HG02852 (cell line): ENCODE data around the gene PLIN5.

Experiments used
- ATAC-seq: cut with Tn5 transposase; IDR thresholded peaks from one replicate; pipeline ENCODE4 v1.9.1; 2021; ENCODE audit warnings: mild to moderate bottlenecking, moderate library complexity; ENCODE audit not compliant: unreplicated experiment

Gene PLIN5

DNA sequence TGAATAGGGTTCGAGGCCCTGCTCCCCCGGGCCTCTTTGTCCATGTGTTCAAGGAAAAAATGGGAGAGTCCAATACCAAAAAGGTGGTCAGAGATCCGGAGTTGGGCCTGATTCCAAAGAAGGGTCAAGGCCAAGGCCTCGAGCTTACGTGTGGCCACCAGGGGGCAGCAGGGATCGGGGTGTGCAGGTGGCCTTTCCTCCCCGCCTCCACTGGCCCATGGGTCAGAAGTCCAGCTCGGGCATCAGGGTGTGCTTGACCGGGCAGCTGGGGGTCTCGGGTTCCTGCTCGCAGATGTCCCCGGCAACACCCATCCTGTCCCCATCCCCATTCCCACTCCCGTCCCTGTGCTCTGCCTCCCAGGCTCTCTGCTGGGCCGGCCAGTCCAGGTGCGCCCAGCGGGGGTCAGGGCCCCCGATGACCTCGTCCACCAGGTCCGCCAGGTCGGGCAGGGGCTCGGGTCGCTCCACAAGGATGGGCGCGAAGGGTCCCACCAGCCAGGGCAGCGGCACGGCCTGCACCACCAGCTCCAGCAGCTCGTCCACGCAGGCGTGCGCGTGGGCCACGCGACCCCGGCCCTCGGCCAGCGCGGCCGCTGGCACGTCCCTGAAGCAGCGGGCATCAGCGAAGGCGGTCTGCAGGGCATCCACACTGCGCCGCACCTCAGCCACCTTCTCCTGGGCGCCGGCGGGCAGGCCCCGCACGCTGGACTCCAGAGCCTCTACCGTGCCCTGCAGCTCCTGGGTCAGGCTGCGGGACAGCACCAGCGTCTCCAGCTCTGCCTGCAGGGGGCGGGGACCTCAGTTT lies 11.5 kb downstream of the PLIN5 start:
- ATAC-seq, result no peak

DNA sequence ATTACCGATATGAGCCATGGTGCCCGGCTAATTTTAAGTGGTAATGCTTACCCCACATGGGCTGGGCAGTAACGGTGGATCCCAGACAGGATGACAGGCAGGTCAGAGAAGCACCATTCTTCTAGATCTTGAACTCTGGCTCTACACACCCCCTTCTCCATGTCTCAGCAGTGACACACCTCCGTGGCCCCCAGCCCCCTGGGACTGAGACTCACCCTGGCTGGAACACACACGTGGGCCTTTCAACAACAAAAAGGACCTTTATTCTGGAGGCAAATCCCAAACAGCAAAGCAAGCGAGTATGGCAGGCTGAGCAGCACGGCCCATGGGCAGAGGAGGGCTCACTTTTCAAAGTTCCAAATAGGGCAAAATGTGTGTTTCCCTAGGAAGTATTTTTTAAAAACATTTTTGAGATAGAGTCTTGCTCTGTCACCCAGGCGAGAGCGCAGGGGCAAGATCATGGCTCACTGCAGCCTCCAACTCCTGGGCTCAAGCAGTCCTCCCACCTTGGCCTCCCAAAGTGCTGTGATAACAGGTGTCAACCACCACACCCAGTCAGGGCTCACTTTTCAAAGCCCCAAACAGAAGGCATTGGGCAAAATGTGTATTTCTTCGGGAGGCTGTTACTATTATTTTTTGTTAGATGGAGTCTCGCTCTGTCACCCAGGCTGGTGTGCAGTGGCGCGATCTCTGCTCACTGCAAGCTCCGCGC lies 12.6 kb downstream of the PLIN5 start:
- ATAC-seq, result no peak

DNA sequence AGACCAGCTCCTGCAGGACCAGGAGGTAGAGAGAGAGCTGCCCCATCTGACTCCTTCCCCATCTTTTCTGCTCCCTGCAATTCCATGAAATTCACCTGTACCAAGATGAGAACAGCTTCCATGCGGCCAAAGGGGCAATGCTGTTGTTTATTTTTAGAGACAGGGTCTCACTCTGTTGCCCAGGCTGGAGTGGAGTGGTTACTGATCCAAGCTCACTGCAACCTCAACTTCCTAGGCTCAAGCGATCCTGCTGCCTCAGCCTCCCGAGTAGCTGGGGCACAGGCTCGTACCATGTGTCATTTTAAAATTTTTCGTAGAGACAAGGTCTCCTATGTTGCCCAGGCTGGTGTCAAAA lies 13.2 kb downstream of the PLIN5 start:
- no peak for ATAC-seq

DNA sequence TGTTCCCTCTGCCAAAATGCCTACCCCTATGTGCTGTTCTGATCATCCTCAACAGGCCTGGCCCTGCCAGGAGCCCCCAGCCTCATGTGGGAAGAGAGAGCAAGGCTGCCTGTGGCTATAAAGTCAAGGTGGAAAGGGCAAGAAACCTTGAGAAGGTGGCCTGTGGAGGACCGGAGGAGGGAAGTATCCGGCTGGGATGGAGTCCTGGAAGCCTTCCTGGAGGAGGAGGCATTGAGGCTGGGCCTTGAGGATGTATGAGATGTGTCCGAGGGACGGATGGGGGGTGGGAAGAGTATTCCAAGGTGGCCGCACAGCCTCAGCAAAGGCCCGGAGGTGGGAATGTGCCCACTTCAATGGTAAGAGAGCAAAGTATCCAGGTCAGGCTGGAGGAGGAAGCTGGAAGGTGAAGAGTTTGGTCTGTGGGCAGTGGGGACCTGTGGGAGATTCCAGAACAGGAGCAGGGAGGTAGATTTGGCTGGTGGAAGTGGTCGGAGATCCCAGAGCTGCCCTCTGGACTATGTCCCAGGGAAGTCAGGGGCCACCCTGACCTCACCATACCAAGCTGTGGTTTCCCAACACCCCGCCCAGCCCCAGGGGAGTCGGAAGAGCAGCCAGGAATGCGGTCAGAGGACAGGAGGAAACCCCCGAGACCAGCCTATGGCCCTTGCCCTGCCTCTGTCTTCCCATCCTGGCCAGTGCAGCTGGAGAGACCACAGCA lies 13.7 kb downstream of the PLIN5 start:
- no peak for ATAC-seq

DNA sequence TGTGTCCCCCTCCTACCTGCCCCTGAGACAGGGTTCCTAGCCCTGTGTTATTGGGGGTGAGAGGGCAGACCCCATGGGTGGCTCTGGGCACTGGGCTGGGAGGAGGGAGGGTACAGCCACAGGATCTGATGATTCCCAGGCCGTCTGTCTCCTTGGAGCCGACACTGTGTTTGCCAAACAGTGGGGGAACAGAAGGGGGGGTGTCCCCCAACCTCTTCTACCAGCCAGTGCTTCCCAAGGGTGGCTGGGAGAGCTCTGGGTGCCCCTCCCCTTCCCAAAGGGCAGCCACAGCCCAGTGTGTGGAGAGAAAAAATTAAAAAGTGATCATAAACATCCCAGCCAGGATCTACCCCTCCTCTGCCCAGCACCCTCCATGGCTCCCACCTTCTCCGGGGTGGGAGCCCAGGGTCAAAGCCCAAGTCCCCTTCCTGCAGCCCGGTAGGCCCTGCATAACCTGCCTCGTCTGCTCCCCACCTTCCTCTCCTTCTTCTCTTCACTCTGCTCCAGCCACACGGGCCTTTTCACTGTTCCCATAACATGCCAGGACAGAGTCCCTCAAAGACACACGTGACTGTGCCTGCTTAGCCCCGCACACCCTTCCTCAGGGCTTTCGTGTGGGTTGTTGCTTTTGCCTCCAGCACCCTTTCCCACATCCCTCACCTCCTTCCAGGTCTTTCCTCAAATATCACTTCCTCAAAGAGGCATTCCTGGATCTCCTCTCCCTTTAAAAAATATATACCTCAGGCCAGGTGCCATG lies 15.3 kb downstream of the PLIN5 start:
- no peak for ATAC-seq

DNA sequence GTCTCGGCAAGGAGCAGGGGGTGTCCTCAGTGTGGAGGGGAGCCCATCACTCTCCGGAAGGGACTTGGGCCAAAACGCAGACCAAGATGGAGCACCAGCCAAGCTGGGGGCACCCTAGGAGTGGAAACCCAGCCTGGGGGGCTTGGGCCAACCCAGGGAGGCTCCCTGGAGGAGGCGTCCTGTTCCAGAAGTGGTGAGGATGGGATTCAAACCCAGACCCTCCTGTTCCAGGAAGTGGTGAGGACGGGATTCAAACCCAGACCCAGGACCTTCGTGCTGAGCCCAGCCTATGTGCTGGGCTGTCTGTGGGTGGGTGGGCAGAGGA lies 15.9 kb downstream of the PLIN5 start:
- no peak for ATAC-seq

DNA sequence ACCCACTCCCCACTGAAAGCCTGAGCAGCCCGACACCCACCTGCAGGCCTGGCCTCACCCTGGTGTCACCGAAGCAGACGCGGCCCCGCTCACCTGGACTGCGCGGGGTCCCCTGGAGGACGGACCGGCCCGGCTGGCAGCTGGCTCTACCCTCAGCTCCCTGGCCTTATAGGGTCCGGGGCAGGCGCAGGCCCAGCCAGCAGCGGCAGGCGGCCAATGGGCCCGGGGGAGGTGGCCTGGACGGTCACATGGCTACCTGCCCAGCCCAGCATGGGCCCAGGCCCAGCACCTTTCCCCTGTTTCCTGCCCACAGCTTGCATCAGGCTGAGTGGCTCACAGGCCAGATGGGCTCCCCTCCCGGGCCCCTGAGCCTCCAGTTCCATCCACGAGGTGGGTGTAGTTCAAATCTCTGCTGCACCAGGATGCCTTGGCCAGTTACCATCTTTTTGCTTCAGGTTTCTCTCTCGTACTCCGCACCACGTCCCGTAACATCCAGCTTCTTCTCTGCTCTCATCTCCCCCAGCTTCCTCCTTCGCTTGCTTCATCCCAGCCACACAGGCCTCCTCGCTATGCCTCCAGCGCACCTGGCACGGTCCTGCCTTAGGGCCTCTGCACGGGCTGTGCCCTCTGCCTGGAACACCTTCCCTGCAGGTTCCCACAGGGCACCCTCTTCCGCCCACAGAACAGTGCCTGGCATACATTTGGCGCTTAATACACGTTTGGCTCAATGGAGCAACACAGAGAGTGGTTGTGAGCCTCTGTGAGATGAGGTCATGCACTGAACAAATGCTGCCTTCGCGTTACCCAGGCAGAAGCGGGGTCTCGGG lies 16.5 kb downstream of the PLIN5 start, which contains the start of gene PLIN4:
TSS of gene PLIN4 (minus strand) at position 142 of the 827 bp plus-strand sequence. CDS start 214 bp downstream, outside the sequence.
- ATAC-seq, result no peak

DNA sequence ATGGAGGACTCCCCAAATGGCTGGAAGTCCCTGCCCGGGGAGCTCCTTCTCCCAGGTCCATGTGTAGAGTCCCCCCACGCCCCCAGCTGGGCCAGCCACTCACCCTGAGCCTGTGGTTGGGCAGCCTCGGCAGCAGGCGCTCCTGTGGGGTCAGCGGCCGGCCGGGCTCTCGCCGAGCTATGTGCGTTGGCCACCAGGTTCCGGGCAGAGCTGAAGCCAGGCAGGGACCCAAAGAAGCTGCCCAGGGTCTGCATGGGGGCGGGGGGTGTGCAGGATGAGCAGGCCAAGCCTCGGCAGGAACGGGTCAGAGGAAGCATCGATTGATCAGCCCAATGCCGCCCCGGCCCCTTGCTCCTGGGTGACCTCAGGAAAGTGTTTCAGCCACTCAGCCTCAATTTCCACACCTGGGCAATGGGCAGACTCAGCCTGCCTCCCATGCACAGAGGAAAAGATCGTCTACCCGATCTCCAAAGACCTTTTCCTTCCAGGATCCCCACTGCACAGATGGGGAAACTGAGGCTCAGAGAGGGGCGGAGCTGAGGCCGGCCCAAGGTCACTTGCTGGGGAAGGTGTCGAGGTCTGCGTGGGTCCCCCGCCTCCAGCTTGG lies 17.5 kb downstream of the PLIN5 start:
- ATAC-seq, result no peak

DNA sequence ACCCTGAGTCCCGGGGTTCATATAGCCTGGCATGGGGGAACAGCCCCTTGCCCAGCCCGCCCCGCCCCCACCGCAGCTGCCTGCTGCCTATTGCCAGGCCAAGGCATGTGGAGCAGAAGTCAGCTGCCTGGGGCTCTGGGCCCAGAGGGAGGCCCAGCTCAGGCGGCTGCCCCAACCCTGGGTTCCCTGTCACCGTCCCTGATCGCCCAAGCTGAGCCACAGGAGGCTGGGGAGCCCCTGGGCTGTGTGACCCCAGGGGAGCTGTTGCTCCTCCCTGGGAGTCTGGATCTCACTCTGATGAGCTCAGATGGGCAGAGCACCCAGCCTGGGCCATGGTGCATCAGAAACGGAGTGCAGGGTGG lies 18.1 kb downstream of the PLIN5 start:
- no peak for ATAC-seq

DNA sequence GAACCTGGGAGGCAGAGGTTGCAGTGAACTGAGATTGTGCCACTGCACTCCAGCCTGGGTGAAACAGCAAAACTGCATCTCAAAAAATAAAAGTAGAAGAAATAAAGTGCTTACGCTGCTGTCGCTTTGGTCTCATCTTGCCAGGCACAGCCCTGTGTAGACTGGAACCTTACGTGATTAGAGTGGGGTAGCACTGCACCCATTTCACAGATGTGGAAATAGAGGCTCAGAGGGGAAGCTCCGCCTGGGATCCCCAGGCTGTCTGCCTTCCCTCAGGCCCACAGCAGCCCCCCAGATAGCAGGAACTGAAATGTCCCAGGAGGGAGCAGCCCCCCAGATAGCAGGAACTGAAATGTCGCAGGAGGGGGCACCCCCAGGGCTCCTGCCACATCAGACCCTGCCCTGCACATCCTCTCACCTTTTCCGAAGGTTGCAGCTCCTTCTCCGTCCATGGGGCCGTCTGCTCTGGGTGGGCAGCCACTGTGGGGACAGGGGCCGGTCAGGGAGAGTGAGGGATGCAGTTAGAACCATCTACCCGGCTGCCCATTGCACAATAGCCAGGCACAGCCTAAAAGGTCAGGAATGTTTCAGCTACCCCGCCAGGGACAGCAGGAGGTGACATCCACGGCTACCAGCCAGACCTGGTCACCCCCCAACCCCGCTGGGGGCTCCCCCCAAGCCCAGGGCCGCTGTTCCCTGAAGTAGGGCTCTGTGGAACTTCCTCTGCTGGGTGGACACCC lies 18.7 kb downstream of the PLIN5 start:
- no peak for ATAC-seq

DNA sequence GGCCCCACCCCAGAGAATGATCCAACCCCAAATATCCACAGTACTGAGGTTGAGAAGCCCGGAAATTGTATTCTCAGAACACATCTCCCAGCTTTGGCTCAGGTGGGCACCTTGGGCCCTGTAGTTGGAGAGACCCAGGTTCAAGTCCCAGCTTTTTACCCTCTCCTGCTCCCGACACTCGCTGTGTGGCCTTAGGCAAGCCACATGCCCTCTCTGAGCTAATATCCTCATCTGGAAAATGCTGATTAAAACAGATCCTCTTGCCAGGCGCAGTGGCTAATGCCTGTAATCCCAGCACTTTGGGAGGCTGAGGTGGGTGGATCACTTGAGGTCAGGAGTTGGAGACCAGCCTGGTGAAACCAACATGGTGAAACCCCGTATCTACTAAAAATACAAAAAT lies 19.3 kb downstream of the PLIN5 start:
- ATAC-seq, result no peak

DNA sequence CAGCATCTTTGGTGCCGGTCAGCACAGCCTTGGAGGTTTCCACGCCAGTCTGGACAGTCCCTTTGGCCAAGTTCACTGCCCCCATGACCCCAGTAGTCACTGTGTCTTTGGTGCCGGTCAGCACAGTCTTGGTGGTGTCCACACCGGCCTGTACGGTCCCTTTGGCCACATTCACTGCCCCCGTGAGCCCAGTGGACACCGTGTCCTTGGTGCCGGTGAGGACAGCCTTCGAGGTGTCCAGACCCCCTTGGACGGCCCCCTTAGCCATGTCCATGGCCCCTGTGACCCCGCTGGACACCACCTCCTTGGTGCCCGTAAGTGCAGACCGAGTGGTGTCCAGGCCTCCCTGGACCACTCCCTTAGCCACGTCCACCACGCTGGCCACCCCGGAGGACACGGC lies 21.8 kb downstream of the PLIN5 start:
- ATAC-seq, result no peak

DNA sequence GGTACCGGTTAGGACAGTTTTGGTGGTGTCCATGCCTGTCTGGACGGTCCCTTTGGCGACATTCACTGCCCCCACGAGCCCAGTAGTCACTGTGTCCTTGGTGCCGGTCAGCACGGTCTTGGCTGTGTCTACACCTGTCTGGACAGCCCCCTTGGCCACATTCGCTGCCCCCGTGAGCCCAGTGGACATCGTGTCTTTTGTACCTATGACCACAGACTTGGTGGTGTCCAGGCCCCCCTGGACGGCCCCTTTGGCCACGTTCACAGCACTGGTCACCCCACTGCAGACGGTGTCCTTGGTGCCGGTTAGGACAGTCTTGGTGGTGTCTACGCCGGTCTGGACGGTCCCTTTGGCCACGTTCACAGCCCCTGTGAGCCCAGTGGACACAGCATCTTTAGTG lies 23.0 kb downstream of the PLIN5 start:
- no peak for ATAC-seq

DNA sequence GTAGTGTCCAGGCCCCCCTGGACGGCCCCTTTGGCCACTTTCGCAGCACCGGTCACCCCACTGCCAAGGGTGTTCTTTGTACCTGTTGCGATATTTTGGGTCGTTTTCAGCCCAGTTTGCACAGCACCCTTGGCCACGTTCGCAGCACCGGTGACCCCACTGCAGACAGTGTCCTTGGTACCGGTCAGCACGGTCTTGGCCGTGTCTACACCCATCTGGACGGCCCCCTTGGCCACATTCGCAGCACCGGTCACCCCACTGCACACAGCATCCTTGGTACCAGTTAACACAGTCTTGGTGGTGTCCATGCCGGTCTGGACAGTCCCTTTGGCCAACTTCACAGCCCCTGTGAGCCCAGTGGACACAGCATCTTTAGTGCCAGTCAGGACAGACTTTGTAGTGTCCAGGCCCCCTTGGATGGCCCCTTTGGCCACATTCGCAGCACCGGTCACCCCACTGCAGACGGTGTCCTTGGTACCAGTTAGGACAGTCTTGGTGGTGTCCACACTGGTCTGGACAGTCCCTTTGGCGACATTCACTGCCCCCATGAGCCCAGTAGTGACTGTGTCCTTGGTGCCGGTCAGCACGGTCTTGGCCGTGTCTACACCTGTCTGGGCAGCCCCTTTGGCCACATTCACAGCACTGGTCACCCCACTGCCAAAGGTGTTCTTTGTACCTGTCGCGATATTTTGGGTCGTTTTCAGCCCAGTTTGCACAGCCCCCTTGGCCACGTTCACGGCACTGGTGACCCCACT lies 23.5 kb downstream of the PLIN5 start:
- ATAC-seq, result no peak

DNA sequence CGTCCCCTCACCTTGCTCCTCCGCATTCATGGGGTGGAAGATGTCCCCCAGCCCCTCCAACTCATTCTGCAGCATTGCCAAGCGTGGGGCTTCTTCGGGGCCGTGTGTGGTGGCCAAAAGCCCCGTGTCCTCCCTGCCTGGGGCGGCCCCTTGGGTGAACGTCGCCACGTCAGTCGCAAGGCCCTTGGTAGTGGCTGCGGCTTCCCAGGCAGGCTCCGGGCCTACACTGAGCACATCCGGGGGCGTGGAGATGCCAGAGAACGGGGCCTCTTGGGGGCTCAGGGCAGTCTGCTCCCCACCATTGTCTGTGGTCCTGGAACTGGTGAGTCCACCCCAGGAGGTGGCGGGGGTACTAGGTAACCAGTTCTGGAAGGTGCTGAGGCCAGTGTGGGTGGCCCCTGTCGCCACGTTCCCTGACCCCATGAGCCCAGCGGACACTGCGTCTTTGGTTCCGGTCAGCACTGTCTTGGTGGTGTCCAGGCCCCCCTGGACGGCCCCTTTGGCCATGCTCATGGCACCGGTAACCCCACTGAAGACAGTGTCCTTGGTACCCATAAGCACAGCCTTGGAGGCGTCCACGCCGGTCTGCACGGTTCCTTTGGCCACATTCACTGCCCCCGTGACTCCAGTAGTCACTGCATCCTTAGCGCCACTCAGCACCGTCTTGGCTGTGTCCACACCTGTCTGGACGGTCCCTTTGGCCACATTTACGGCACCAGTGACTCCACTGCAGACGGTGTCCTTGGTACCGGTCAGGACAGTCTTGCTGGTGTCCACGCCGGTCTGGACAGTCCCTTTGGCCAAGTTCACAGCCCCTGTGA lies 24.4 kb downstream of the PLIN5 start:
- ATAC-seq, result no peak

DNA sequence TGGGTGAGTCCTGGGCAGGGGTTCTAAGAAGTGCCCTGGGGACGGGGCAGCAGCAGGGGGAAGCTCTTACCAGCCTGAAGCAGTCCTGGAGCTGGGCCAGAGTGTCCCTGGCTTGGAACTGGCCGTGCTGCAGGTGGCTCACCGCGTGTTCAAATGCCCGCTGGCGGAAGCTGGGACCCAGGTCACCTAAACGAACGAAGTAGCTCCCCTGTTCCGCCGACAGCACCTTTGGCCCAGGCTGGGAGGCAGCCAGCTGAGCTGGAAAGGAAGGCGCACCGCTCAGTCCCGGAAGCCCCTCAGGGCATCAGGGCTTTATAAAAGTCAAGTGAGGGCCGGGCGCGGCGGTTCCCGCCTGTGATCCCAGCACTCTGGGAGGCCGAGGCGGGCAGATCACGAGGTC lies 26.3 kb downstream of the PLIN5 start:
- no peak for ATAC-seq

DNA sequence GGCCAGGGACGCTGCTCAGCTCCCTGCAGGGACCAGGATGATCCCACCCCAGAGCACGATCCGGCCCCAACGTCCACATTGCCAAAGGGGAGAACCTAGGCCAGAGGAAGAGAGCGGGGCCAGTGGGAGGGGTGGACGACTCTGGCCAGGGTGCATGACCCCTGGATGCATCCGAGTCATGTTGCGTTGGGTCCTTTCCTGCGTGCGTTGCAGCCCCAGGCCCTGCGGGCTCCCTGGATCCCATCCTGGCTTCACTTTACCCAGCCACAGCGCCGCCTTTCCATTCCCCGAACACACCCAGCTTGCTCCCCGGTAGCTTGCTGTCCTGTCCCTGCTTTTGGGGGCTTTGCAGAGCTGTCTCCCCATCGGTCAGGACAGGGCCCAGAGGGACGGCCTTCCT lies 27.2 kb downstream of the PLIN5 start:
- ATAC-seq, result no peak

DNA sequence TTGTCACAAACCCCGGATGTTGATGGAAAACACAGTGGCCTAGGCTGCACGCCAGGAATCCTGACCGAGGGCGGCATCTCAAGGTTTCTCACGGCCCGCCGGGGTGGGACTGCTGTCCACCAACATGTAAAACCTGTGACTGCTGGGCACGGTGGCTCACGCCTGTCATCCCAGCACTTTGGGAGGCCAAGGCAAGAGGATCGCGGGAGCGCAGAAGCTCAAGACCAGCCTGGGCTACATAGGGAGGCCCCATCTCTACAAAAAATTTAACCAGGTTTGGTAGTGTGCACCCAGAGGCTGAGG lies 27.9 kb downstream of the PLIN5 start:
- no peak for ATAC-seq
